Measurements from ENCODE around the gene ATG9B. TPM values are rescaled to one million over a fixed set of nuclear protein-coding genes. Genes with fewer than 3 reads are reported as not detected.

ATG9B gene
- total and polyA plus RNA-seq, 2 donors (not counting 1 experiment from before 2014, with no cell fraction given) = 5.1 to 7.2 TPM

DNA sequence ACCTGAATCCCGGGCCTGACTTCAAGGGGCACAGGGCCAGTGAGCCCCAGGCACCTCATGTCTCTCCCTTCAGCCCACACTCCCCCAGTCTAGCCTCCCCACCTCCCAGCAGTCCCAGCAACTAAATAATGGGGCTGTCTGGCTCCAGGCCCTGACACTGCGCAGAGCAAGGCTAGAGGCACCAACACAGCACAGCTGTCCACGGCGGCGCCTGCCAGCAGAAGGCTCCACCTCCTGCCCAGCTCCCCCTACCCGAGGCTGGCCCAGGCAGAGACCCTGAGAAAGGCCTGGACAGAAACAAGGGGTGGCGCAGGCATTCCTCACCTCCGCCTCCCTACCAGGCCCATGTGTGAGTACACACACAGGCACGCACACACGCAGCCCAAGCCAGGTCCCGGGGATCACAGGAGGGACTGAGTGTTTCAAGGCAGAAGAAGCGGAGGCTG is 52.2 kb downstream of the ATG9B start:
- Histone ChIP-seq H2AFZ (ENCODE audit: insufficient read depth, low read depth, low read length, poor library complexity, severe bottlenecking) (no peak overlapping the region), H3K4me1 (ENCODE audit: control insufficient read depth in 2 of 2, insufficient read depth in 2 of 2, low read length in 2 of 2) (peaks cover 25 to 28% of the 10 kb centered on the region in 2 donors), H3K79me2 (ENCODE audit: control insufficient read depth, insufficient read depth, low read length) (no peaks in the 10 kb centered on the region), H3K4me2 (replicated peaks; ENCODE audit: low read depth, low read length, poor library complexity, severe bottlenecking) (no peak overlapping the region), H3K36me3 (replicated peaks in 1 of 2; ENCODE audit: control extremely low read depth in 1 of 2, control insufficient read depth in 1 of 2, extremely low read depth in 1 of 2, insufficient read depth in 2 of 2, low read length in 1 of 2) (no peaks in the 10 kb centered on the region), H3K27ac (ENCODE audit: low read length in 2 of 2) (no peak overlapping the region), H4K20me1 (ENCODE audit: control insufficient read depth, insufficient read depth, low read length, poor library complexity, severe bottlenecking) (no peaks in the 10 kb centered on the region), H3K9me3 (ENCODE audit: control extremely low read depth in 1 of 3, control insufficient read depth in 2 of 3, insufficient read depth in 1 of 3, low read length in 2 of 3) (peaks cover 0 to 19% (median 0%) of the 10 kb centered on the region in 3 donors), H3K9ac (ENCODE audit: low read length) (no peak overlapping the region), H3K27me3 (replicated peaks in 1 of 4; ENCODE audit: control extremely low read depth in 1 of 4, control insufficient read depth in 3 of 4, insufficient read depth in 4 of 4, low read length in 3 of 4) (peaks cover 0 to 22% (median 17%) of the 10 kb centered on the region in 4 experiments), H3K4me3 (ENCODE audit: control extremely low read depth in 1 of 5, extremely low read depth in 1 of 5, insufficient read depth in 1 of 5, low read depth in 2 of 5, low read length in 4 of 5) (no peak overlapping the region)
- 93% methylated on average over 12 of the region's 12 CpGs for WGBS (ENCODE audit: insufficient coverage)
- intact Hi-C loops (cut with micrococcal nuclease) = no loop called here
- CTCF ChIA-PET = no interaction called here
- TF ChIP-seq, protein P1, sequence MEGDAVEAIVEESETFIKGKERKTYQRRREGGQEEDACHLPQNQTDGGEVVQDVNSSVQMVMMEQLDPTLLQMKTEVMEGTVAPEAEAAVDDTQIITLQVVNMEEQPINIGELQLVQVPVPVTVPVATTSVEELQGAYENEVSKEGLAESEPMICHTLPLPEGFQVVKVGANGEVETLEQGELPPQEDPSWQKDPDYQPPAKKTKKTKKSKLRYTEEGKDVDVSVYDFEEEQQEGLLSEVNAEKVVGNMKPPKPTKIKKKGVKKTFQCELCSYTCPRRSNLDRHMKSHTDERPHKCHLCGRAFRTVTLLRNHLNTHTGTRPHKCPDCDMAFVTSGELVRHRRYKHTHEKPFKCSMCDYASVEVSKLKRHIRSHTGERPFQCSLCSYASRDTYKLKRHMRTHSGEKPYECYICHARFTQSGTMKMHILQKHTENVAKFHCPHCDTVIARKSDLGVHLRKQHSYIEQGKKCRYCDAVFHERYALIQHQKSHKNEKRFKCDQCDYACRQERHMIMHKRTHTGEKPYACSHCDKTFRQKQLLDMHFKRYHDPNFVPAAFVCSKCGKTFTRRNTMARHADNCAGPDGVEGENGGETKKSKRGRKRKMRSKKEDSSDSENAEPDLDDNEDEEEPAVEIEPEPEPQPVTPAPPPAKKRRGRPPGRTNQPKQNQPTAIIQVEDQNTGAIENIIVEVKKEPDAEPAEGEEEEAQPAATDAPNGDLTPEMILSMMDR (IDR thresholded peaks at IDR 0.05) = no peak
- no peak for TF ChIP-seq EZH2 (IDR thresholded peaks at IDR 0.05; ENCODE audit: borderline replicate concordance, insufficient read depth, low read depth, low read length, poor library complexity, severe bottlenecking)
- peaks cover 32% of the 10 kb centered on the region for H3K4me1 Mint-ChIP-seq
- ATAC-seq (ENCODE audit: low read depth) (no peak), DNase-seq (no peak)
- H3K27ac Mint-ChIP-seq = no peak overlapping the region
- POLR2A ChIA-PET = no interaction called here
- H3K9me3 Mint-ChIP-seq (ENCODE audit: insufficient read depth) = no peaks in the 10 kb centered on the region
- H3K4me3 Mint-ChIP-seq = no peak overlapping the region
- H3K27me3 Mint-ChIP-seq = peaks cover 16% of the 10 kb centered on the region

DNA sequence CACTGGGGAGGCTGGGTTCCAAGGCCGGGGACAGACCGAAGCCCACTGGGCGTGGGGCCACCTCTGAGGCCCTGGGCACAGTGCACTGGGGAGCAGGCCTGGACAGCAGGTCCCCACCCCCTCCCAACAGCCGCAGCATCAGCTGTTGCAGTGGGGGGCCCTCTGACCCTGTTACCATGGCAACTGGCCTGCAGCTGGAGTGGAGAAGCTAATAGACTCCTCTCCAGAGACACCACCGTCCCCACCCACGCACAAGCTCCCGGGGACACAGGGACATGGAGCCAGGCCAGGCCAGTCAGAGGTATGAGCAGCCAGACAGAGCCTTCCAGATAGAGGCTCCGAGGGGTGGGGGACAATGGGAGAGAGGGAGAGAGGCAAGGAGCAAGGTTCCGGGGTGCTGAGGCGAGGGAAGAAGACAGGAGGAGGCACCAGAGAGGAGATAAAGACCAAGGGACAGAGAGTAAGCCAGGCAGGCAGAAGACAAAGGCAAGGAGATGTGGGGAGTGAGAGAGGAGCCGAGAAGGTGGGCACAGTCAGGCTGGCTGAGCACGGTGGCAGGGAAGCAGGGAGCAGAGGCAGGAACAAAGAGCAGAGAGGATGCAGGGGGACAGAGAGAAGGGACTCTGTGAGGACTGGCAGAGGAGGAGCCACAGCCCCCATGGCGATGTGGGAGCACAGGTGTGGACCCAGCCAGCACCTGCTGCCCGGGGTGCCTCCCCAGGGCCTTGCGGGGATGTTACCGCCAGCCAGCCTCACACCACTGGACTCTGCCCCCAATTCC is 52.9 kb downstream of the ATG9B start:
- ATAC-seq (ENCODE audit: low read depth) (no peak), DNase-seq (no peak)
- CTCF ChIA-PET = interaction anchor here (3.1 kb wide), 1 partner anchor 14 kb away, joined by 8 read pairs; no protein-coding TSS in a partner anchor
- no peak for TF ChIP-seq EZH2 (IDR thresholded peaks at IDR 0.05; ENCODE audit: borderline replicate concordance, insufficient read depth, low read depth, low read length, poor library complexity, severe bottlenecking)
- TF ChIP-seq, protein P1 (IDR thresholded peaks at IDR 0.05) = no peak
- Mint-ChIP-seq H3K27ac (no peak overlapping the region), H3K4me1 (peaks cover 27% of the 10 kb centered on the region), H3K27me3 (peaks cover 14% of the 10 kb centered on the region), H3K4me3 (no peak overlapping the region), H3K9me3 (ENCODE audit: insufficient read depth) (no peaks in the 10 kb centered on the region)
- peaks cover 20 to 22% of the 10 kb centered on the region in 2 donors for H3K4me1 ChIP-seq (ENCODE audit: control insufficient read depth in 2 of 2, insufficient read depth in 2 of 2, low read length in 2 of 2)
- H3K9me3 ChIP-seq (ENCODE audit: control extremely low read depth in 1 of 3, control insufficient read depth in 2 of 3, insufficient read depth in 1 of 3, low read length in 2 of 3) = peaks cover 0 to 15% (median 0%) of the 10 kb centered on the region in 3 donors
- peaks cover 0 to 16% (median 12%) of the 10 kb centered on the region in 4 experiments for H3K27me3 ChIP-seq (replicated peaks in 1 of 4; ENCODE audit: control extremely low read depth in 1 of 4, control insufficient read depth in 3 of 4, insufficient read depth in 4 of 4, low read length in 3 of 4)
- POLR2A ChIA-PET = no interaction called here
- no peak overlapping the region for H3K4me3 ChIP-seq (ENCODE audit: control extremely low read depth in 1 of 5, extremely low read depth in 1 of 5, insufficient read depth in 1 of 5, low read depth in 2 of 5, low read length in 4 of 5)
- H3K4me2 ChIP-seq (replicated peaks; ENCODE audit: low read depth, low read length, poor library complexity, severe bottlenecking) = no peak overlapping the region
- no peaks in the 10 kb centered on the region for H3K36me3 ChIP-seq (replicated peaks in 1 of 2; ENCODE audit: control extremely low read depth in 1 of 2, control insufficient read depth in 1 of 2, extremely low read depth in 1 of 2, insufficient read depth in 2 of 2, low read length in 1 of 2)
- intact Hi-C loops (cut with micrococcal nuclease) = no loop called here
- no peaks in the 10 kb centered on the region for H3K79me2 ChIP-seq (ENCODE audit: control insufficient read depth, insufficient read depth, low read length)
- H4K20me1 ChIP-seq (ENCODE audit: control insufficient read depth, insufficient read depth, low read length, poor library complexity, severe bottlenecking) = no peaks in the 10 kb centered on the region
- 91% methylated on average over 13 of the region's 16 CpGs for WGBS (ENCODE audit: insufficient coverage)
- no peak overlapping the region for H3K27ac ChIP-seq (ENCODE audit: low read length in 2 of 2)
- H3K9ac ChIP-seq (ENCODE audit: low read length) = no peak overlapping the region
- no peak overlapping the region for H2AFZ ChIP-seq (ENCODE audit: insufficient read depth, low read depth, low read length, poor library complexity, severe bottlenecking)
